ENCODE measurements around the gene PGRMC2. TPM values are rescaled to one million over a fixed set of nuclear protein-coding genes. Genes with fewer than 3 reads are reported as not detected.

The PGRMC2 gene
- total RNA-seq, 4 donors from 2014 or later: 8.3 to 26.7 (median 13.0) TPM

GRCh38 chr4:128322311-128322710 lies 34.7 kb upstream of the PGRMC2 start:
- Histone ChIP-seq H3K27me3 (no peaks in the 10 kb centered on the region), H3K36me3 (no peaks in the 10 kb centered on the region), H3K9me3 (no peaks in the 10 kb centered on the region), H3K4me1 (no peaks in the 10 kb centered on the region), H3K27ac (no peak overlapping the region), H3K4me3 (no peak overlapping the region)
- in situ Hi-C loops (cut with MboI; ENCODE audit: low sequenced_read_pairs in 4 of 4): no loop called here
- TF ChIP-seq POLR2A (IDR thresholded peaks at IDR 0.05) (no peak), CTCF (IDR thresholded peaks at IDR 0.05 in 4 of 5, conservative IDR thresholded peaks at IDR 0.05 in 1 of 5) (no peak)
- intact Hi-C loops (cut with DNase I; ENCODE audit: low total_unique reads): no loop called here
- DNase-seq (no peak), ATAC-seq (no peak)

GRCh38 chr4:128320656-128321055 lies 33.0 kb upstream of the PGRMC2 start:
- in situ Hi-C loops (cut with MboI; ENCODE audit: low sequenced_read_pairs in 4 of 4): no loop called here
- ATAC-seq: no peak
- no peaks in the 10 kb centered on the region for H3K9me3 ChIP-seq

GRCh38 chr4:128315756-128316520 lies 28.3 kb upstream of the PGRMC2 start:
- intact Hi-C loops (cut with DNase I; ENCODE audit: low total_unique reads): no loop called here

More at GRCh38 chr4:128320656-128321055, 33.0 kb upstream of the PGRMC2 start:
- Histone ChIP-seq H3K27ac (no peak overlapping the region), H3K4me3 (no peak overlapping the region), H3K36me3 (no peaks in the 10 kb centered on the region), H3K4me1 (no peaks in the 10 kb centered on the region), H3K27me3 (no peaks in the 10 kb centered on the region)
- TF ChIP-seq CTCF (IDR thresholded peaks at IDR 0.05 in 4 of 5, conservative IDR thresholded peaks at IDR 0.05 in 1 of 5) (no peak), POLR2A (IDR thresholded peaks at IDR 0.05) (no peak)
- DNase-seq: no peak
- intact Hi-C loops (cut with DNase I; ENCODE audit: low total_unique reads): no loop called here

GRCh38 chr4:128311659-128312403 lies 24.2 kb upstream of the PGRMC2 start:
- in situ Hi-C loops (cut with MboI; ENCODE audit: low sequenced_read_pairs in 4 of 4): no loop called here

More at GRCh38 chr4:128315756-128316520, 28.3 kb upstream of the PGRMC2 start:
- DNase-seq (no peak), ATAC-seq (no peak)
- H3K9me3 ChIP-seq: no peaks in the 10 kb centered on the region
- in situ Hi-C loops (cut with MboI; ENCODE audit: low sequenced_read_pairs in 4 of 4): no loop called here
- H3K4me3 ChIP-seq: no peak overlapping the region
- no peaks in the 10 kb centered on the region for H3K4me1 ChIP-seq
- TF ChIP-seq POLR2A (IDR thresholded peaks at IDR 0.05): no peak
- TF ChIP-seq CTCF (IDR thresholded peaks at IDR 0.05 in 4 of 5, conservative IDR thresholded peaks at IDR 0.05 in 1 of 5): no peak
- H3K36me3 ChIP-seq: no peaks in the 10 kb centered on the region
- no peak overlapping the region for H3K27ac ChIP-seq
- H3K27me3 ChIP-seq: no peaks in the 10 kb centered on the region

More at GRCh38 chr4:128311659-128312403, 24.2 kb upstream of the PGRMC2 start:
- no peaks in the 10 kb centered on the region for H3K9me3 ChIP-seq
- H3K27ac ChIP-seq: no peak overlapping the region
- DNase-seq: no peak
- ATAC-seq: no peak
- no peaks in the 10 kb centered on the region for H3K36me3 ChIP-seq
- intact Hi-C loops (cut with DNase I; ENCODE audit: low total_unique reads): no loop called here
- no peak for TF ChIP-seq CTCF (IDR thresholded peaks at IDR 0.05 in 4 of 5, conservative IDR thresholded peaks at IDR 0.05 in 1 of 5)
- TF ChIP-seq POLR2A (IDR thresholded peaks at IDR 0.05): no peak
- no peaks in the 10 kb centered on the region for H3K27me3 ChIP-seq
- peaks cover 9% of the 10 kb centered on the region in 2 donors for H3K4me1 ChIP-seq
- H3K4me3 ChIP-seq: no peak overlapping the region

All from gastrocnemius medialis (tissue), 4 donors.